Globus pallidus (tissue), 1 donor: ENCODE data around the gene CNKSR2.

Source experiments
- DNase-seq: peaks from one replicate; pipeline ENCODE4 v3.0.0-alpha.2; 2015; ENCODE audit warnings: low spot score

Gene CNKSR2

DNA sequence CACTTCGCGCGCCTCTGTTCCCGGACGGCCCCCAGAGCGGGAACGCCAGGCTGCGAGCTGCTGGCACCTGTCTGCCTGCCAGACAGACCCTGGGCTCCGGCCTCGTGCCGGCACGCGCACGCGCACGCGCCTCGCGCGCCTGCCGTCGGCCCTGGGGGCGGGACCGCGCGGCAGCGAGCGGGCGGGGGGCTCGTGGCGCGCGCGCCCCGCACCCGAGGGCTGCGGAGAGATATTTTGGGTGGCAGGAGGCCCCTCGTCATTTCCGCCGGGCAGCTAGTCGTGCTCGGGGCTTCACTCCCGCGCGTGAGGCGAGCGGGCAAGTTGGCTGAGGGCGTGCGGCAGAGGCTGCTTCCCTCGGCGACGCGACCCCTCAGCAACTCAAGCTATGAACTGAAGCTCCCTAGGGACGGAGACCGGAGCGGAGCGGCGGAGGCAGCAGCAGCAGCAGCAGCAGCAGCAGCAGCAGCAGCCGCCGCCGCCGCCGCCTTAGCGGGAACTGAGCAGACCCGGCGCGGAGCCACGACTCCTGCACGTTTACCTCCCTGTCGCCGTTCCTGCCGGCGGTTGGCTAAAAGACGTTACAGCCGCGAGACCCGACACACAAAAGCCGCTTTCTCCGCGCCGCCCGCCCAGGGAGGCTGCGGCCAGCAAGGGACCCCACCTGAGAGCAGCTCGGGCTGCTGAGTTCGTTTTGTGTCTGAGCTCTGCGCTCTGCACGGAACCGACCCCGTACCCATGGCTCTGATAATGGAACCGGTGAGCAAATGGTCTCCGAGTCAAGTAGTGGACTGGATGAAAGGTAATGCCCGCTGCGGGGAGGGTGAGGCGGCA is at the start of gene CNKSR2:
TSS of gene CNKSR2 (plus strand) at position 256 of the 831 bp plus-strand sequence. CDS start at position 736, 480 bp downstream.
- no peak for DNase-seq

- DNase-seq, result no peak
Measured at GRCh38 chrX:21354725-21355124, 19.5 kb upstream of the CNKSR2 start.

DNA sequence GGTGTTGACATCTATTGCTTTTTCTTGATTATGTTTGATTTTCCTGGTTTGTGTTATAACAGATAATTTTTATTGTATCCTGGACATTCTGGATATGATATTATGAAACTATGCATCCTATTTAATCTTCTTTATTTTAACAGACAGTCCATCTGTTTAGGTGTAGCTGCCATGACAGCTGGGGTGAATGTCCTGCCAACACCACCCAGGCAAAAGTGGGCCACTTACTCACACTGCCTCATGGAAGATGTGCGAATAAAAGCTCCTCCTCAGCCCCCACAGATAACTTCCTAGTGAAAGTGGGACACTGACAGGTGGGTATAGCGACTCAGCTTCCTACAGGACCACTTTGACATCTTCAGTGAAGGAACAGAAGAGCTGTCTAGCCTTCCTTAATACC is 18.4 kb upstream of the CNKSR2 start:
- no peak for DNase-seq

DNA sequence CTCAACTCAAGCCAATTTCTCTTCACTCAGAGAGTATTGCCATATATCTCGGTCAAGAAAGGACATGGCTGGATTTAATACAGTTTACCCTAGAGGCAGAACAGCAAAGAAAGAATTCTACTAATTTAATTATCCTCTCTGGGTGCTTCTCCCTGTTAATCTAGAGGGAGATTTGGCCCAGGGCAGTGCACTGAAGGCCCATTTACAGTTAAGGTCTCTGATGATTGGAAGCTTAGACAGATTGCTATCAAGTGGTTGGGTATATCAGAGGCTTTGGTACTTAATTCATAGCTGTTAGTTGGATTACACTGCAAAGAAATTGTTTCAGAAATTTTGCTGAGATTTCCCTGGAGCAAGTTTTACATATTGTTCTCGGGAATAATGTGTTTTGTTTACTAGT is 4.6 kb upstream of the CNKSR2 start:
- DNase-seq, result no peak

GRCh38 chrX:21373001-21373400 is 1.2 kb upstream of the CNKSR2 start:
- DNase-seq, result no peak

DNA sequence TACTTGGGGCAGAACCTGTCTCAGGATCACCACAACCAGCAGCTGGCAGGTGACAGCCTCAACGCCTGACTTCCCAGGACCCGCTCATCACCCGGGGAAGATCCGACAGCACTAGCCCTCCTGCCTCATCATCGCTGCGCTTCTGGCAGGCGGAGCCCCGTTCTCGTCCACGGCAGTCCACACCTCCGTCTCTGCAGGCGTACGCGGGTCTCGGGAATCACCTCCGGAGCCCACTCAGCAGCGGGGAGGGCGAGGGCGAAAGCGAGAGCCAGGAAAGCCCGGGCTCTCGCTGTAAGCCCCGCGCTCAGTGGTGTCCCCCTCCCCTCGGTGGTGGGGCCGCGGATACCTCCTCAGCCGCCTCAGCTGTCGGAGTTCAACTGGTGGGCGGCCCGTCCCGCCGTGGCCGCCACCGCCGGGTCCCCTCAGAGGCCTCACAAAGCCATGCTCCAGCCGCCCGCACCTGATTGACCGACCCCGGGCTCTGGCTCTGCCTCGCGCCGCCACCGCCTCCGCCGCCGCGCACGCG is 518 bp upstream of the CNKSR2 start:
- DNase-seq, result no peak

DNA sequence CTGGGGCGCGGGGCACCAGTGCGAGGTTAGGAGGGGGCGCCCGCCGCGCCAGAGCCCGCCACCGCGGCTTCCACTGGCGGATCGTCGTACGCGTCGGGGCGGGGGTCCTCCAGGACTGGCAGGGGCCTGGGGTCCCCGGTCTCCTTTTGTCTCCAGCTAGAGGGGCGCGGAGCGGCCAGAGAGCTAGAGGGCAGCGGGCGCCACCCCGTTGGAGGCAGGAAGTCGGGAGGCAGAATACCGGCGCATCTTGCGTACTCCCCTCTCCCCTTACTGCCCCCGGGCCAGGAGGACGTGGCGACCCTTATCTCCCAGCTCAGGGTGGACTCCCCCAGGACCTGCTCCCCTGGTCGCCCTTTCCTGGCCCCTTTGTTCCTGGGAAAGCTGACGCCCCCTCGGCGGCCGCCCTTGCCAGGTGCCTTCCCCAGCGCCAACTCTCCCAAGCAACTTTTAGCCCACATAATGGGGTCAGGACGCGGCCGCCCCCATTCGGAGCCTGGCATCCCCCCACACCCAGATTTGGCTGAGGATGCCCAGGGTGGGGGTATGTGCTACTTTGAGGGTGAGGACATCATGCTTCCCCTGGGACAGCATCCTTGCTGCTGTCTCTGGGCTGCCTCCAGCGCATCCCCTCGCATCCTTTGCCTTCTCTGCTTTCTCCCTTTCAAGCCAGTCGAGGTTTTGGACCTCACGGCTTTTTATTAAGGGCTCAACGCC is 933 bp downstream of the CNKSR2 start:
- no peak for DNase-seq

DNA sequence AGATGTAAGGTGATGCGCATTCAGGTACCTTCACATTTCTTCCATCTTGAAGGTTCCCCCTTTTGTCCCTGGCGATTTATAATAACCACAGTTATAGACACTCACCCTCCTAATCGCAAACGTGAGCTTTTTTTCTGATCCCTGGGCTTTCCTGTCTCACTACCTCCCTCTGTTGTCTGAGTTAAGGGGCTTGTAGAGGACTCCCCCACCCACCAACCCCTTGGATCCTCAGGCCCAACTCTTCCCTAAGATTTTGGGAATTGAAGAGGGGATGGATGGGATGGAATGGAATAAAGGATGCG is 1.4 kb downstream of the CNKSR2 start:
- DNase-seq, result no peak

DNA sequence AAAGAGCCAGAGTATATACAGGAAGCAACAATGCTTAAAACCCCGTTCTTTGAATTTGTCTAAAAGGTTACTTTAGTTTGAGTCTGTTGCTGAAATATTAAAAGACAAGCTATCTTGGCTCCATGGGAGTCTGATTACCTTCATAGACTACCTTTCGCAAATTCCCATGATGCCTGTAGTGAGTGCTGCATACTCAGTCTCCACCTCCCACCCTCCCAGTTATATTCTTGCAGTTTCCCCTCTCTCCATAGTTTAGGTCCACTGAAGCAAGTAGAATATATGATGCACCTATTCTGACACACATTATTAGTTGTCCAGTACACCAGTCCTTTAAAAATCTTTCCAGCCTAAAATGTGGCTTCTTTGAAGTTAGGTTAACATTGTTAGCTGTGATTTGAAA is 2.4 kb downstream of the CNKSR2 start:
- DNase-seq, result no peak

DNA sequence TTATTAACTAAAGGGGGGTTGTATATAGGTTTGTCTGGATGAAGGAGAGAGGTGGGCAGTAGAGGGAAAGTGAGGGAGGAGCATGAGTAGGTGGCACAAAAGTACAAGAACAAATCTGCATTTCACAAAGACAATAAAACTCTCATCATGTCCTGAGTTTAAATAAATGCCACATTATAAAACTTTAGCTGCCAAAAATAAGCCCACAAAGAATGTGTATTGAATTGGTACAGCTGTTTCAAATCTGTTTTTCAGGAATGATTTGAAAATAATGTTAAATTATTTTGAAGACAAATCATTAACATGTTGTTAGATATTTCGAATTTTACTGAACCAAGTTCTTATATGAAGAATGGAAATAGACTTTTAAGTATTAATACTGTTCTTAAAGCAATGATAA is 5.8 kb downstream of the CNKSR2 start:
- DNase-seq, result no peak

DNA sequence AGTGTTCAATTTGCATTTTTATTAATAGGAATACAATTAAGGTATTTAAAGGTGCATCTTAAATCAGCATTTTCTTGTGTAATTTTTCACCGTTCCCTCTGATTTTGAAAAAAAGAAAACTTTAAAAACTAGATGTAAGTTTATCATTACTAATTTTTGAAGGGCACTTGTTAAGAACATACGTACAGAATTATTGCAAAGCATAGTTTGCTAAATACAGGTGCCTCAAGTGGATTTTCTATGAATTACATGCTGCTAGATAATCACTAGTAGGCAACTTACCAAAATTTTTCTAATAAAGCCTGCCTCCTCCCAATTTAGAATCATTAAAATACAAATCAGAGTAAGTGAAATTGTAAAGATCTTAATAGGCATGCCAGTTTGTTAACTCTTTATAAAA is 8.5 kb downstream of the CNKSR2 start:
- DNase-seq, result no peak

- DNase-seq, result no peak
Measured at GRCh38 chrX:21383546-21383945, 9.3 kb downstream of the CNKSR2 start.

- no peak for DNase-seq
Measured at GRCh38 chrX:21384178-21384577, 10.0 kb downstream of the CNKSR2 start.

DNA sequence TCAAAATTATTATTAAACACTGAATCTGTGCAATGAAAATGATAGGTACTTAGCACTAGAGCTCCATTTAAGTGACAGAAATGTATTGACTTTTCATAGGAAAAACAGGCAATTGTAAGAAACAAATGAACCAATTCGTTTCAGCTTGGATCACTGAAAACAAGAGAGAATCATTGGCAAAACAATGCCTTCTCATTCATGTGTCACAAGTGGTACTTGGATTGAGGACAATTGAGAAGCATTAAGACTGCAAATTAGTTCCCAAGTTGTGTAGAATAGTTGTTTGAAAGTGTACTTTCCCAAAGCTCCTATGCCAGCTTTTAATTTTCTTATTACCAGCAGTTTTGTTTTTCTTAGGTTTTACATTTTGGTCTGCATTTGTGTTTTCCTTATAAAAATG is 20.6 kb downstream of the CNKSR2 start:
- peak; percentile 45 for DNase-seq

DNA sequence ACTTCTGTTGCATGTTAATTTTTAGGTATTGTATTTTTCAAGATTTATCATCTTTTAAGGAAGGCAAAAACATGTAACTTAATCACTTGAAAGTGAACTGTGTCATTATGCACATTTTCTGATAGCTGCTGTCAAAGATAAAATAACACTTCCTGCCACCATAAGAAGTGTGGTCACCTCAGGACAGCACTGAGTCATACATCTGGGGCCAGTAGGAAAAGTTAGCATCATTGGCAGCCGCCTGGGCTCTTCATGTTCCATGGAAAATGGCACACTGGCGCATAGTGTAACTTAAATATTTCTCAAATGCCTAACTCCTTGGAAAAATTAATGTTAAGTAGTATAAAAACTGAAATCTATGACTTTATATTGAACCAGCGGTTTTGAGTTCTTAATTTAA is 24.2 kb downstream of the CNKSR2 start:
- DNase-seq, result no peak

DNA sequence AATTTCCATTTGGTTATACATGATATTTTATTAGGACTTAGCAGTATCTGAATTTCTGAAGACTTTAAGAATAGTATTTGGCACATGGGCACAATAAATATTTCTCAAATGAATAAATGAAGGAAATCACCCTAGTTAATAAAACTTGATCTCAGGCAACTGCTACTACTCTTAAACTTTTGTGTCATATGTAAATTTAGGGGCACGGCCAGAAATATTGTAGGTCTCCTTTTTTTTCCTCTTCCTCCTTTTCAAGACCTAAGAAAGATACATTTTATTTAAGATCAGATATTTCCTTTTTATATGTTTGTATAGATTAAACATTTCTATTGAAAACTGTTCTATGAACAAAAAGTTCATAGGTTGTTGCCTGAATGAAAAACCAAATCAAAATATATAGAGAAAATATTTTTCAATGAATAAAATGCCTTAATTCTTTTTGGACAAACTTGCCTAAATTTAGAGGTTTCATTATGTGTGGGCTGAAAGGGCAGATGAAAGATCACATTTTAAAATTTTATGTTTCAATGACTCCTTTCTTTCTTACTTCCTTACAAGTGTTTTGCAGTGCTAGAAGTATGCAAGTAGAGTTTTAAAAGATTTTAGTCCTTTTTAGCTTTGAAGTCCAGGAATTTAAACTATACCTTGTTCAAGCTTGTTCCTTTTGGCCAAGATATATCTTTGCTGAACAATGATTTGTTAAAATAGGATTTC is 26.3 kb downstream of the CNKSR2 start:
- no peak for DNase-seq

DNA sequence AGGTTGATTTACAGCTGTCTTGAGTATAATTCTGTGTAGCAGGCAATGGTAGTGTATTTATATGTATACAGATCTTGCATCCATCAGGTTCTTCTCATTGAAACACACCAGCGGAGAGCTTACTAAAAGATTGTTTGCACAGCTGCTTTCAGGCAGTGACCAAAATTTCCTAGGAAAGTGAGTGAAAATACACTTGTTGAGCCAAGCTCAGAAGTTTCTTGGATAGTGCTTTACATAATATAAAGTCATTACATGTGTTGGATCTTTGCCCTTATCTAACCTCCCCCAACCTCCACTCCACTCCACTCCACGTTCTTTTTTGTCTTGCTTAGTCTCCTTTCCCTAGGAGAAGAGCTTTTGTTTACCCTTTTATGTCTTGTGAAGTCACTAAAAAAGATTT is 34.1 kb downstream of the CNKSR2 start:
- no peak for DNase-seq

GRCh38 chrX:21408788-21409187 is 34.6 kb downstream of the CNKSR2 start:
- DNase-seq, result no peak

GRCh38 chrX:21412029-21412428 is 37.8 kb downstream of the CNKSR2 start:
- no peak for DNase-seq

DNA sequence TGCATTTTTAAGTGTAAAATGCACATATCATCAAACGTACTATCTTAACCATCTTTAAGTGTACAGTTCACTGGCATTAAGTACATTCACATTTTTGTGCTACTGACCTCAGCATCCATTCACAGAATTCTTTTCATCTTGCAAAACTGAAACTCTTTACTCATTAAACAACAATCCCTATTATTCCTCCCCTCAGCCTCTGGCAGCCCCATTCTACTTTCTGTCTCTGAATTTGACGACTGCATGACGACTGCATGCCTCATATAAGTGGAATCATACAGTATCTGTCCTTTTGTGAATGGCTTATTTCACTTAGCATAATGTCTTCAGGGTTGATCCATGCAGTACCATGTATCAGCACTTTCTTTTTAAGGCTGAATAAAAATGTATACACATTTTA is 38.7 kb downstream of the CNKSR2 start:
- DNase-seq, result no peak

DNA sequence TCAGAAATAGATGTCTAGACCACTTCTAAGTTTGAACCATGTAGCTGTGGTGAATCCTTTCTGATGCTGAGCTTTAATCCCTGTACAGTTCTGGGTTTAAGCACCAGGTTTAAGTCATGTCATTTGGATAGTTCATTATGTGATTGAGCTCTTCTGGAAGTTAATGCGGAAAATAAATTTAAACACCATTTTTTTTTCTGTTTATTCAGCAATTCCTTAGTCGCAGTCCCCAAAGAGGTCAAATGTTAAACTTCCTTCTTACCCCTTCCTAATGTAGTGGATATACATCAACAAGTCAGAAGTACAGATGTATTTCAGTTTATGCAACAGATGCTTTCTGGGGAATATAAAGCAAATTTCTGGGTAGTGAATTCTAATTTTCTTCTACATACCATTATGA is 52.9 kb downstream of the CNKSR2 start:
- DNase-seq, result no peak

DNA sequence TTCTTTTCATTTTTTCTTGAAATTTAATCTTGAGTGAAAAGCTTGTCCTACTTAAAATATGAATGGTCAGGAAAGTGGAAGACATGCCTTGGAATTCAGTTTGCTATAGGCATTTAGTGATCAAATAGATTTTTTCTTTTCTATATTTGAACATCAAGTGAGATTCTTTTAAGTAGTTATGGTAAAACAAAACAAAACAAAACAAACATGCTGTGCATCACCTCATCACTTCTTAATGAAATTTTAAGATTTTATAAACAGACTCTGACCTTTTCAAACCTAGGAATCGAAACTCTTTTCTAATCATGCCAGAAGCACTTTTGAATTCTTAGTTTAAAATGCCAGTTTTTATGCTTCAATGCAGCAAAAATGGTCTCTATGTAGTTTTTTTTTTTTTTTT is 62.8 kb downstream of the CNKSR2 start:
- no peak for DNase-seq

GRCh38 chrX:21438792-21439191 is 64.6 kb downstream of the CNKSR2 start:
- peak; percentile 13 for DNase-seq
